Lower lobe of right lung (tissue), 2 donors: Measurements from ENCODE around the gene SPATA18. TPM values are rescaled to one million over a fixed set of nuclear protein-coding genes. Genes with fewer than 3 reads are reported as not detected.
A peak's percentile ranks its signal among the peaks of the same experiment; 100 is the strongest.

ENCODE experiments used
- ATAC-seq, 2 donors: fragments of 200-7000 bp; cut with Tn5 transposase; one replicate each; pipeline ENCODE4 v1.9.1; 2020 to 2022; ENCODE audit warnings: mild to moderate bottlenecking in 2 of 2, moderate library complexity in 2 of 2
- DNase-seq: peaks from one replicate; pipeline ENCODE4 v3.0.0-alpha.2; 2020
- H3K27ac ChIP-seq: fragments of 200-600 bp; one replicate; pipeline ENCODE4 v1.8.0; 2022
- H3K27me3 ChIP-seq: fragments of 200-600 bp; one replicate; pipeline ENCODE4 v1.8.0; 2022; ENCODE audit warnings: low read depth
- H3K36me3 ChIP-seq: fragments of 200-600 bp; one replicate; pipeline ENCODE4 v1.8.0; 2022; ENCODE audit warnings: mild to moderate bottlenecking
- H3K4me1 ChIP-seq: fragments of 200-600 bp; one replicate; pipeline ENCODE4 v1.8.0; 2022
- H3K4me3 ChIP-seq: fragments of 200-600 bp; one replicate; pipeline ENCODE4 v1.8.0; 2022; ENCODE audit warnings: mild to moderate bottlenecking
- H3K9me3 ChIP-seq: fragments of 200-600 bp; one replicate; pipeline ENCODE4 v1.8.0; 2022
- CTCF ChIP-seq: fragments of 200-600 bp; IDR thresholded peaks from one replicate; pipeline ENCODE4 v1.8.0; 2022; ENCODE audit warnings: antibody characterized with exemption, mild to moderate bottlenecking
- intact Hi-C: fragments of 100-400 bp; cut with DNase I; formaldehyde crosslinking; loops from one replicate; pipeline ENCODE4 v1.11.0; 2022
- total RNA-seq: library from RNA; stranded (reverse); fragmentation: NEBNext Ultra II Directional; extraction: Animal tissue kit (Norgen Biotek cat#: 25700); gene quantifications from one replicate; pipeline ENCODE4 v1.2.1, GENCODE V29; 2021
- donor health status: DM: no; HTN: yes; CAD: no; lungs with severe emphysema.

The SPATA18 gene
- total RNA-seq, 1 donor from 2014 or later: 24.7 TPM

DNA sequence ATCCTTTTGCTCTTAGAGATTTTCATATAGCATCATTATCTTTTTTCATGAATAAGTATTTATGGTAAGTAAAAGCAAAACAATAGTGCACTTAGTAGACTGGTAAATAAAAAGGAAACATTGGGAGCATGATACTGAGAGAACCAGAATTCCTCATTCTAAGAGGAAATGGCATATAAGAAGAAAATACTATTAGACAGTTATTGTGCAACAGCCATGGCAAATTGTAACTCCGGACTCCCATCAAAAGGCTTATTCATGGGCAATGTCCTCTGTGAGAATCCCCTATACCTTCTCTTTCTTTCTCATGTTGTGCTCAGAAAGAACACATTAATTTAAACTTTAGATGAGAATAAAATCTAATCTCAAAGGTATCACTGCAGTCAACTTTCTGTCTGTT lies 42.4 kb downstream of the SPATA18 start:
- Histone ChIP-seq H3K9me3 (no peaks in the 10 kb centered on the region), H3K4me3 (no peak overlapping the region), H3K4me1 (no peaks in the 10 kb centered on the region), H3K27me3 (no peaks in the 10 kb centered on the region), H3K36me3 (no peaks in the 10 kb centered on the region), H3K27ac (no peak overlapping the region)
- intact Hi-C loops: no loop called here
- DNase-seq (no peak), ATAC-seq (no peak)
- TF ChIP-seq CTCF: no peak

DNA sequence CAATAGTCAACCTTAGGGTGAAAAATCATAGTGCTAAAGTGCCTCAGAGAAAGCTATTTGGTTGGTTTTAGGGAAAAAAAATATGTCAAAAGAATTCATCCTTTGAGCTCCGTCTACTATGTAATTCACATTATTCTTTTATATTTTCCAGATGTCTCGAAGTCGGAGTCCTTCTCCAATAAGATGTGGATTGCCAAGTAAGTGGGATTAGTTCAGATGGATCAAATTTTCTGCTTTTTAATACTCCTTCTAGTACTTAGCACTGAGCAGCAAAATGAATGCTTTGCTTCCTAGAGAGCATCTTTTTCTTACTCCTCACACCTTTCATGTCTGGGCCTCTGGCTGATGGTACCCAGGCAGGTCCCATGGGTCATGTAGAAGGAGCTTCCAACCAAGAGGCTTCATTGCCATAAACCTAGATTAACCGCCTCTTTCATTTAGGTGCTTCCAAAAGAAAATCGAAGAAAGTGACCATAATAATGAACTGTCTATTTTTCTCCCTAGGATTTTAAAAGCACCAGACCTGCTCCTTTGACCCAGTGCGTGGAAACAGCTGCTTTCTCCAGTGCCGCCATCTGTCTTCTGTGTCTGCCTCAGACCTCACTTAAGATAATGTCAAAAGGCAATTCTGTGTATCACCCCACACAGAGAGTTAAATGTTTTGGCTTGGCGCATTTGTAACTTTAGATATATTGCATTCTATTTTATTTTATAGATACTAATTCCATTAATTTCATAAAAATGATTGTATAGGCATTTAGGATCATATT lies 43.5 kb downstream of the SPATA18 start:
- no peak for ATAC-seq
- intact Hi-C loops: no loop called here
- H3K36me3 ChIP-seq: no peaks in the 10 kb centered on the region
- H3K27me3 ChIP-seq: no peaks in the 10 kb centered on the region
- TF ChIP-seq CTCF: no peak
- no peak overlapping the region for H3K4me3 ChIP-seq
- DNase-seq: no peak
- H3K27ac ChIP-seq: no peak overlapping the region
- no peaks in the 10 kb centered on the region for H3K9me3 ChIP-seq
- no peaks in the 10 kb centered on the region for H3K4me1 ChIP-seq

- no peaks in the 10 kb centered on the region for H3K27me3 ChIP-seq
- no peaks in the 10 kb centered on the region for H3K9me3 ChIP-seq
- no peak for TF ChIP-seq CTCF
- intact Hi-C loops: no loop called here
- no peak overlapping the region for H3K4me3 ChIP-seq
- no peaks in the 10 kb centered on the region for H3K36me3 ChIP-seq
- H3K4me1 ChIP-seq: no peaks in the 10 kb centered on the region
- ATAC-seq (no peak), DNase-seq (no peak)
- no peak overlapping the region for H3K27ac ChIP-seq
Observed at GRCh38 chr4:52095374-52095773, 44.3 kb downstream of the SPATA18 start.

DNA sequence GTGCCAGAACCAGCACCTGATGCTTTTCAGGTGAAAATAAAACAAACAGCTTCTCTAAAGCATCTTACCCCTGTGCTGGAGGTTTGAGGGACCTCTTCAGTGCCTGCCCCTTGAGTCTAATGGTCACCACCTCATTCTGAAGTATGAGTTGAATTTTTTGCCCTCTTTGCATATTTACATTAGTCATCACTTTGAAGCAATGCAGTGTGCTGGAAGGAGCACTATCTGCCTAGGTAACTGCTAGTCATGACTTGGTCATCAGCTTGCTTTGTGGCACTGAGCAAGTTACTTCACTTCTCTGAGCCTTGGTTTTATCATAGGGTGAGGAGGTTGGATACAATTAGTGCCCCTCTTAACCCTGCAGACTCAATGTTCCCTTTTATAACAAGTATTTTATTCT lies 44.9 kb downstream of the SPATA18 start:
- intact Hi-C loops: no loop called here
- Histone ChIP-seq H3K4me3 (no peak overlapping the region), H3K27ac (no peak overlapping the region), H3K36me3 (no peaks in the 10 kb centered on the region), H3K4me1 (no peaks in the 10 kb centered on the region), H3K9me3 (no peaks in the 10 kb centered on the region), H3K27me3 (no peaks in the 10 kb centered on the region)
- DNase-seq (no peak), ATAC-seq (peak; percentile 33 to 61)
- no peak for TF ChIP-seq CTCF

DNA sequence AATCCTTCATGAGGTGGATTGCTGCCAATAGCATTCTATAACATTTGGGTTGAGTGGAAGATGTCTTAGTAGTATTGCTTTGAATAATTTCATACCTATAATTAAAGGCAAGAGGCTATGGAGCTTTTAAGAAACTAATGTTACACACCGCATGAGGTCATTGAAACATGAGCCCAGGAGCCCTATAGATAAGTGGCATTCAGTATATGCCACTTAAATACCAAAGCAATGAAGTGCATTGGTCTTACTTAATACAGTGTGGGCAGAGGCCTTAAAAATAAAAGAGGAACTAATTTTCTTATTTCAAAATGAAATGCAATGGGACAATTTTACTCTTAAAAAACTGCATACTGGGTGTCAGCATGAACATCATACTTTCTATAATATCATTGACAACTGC lies 47.5 kb downstream of the SPATA18 start:
- Histone ChIP-seq H3K4me1 (no peaks in the 10 kb centered on the region), H3K9me3 (no peaks in the 10 kb centered on the region), H3K27me3 (no peaks in the 10 kb centered on the region), H3K36me3 (no peaks in the 10 kb centered on the region), H3K4me3 (no peak overlapping the region), H3K27ac (no peak overlapping the region)
- intact Hi-C loops: no loop called here
- ATAC-seq (peak in 1 of 2 donors; percentile 68), DNase-seq (no peak)
- TF ChIP-seq CTCF: no peak
